ENCODE data around the gene NYNRIN.

NYNRIN gene

DNA sequence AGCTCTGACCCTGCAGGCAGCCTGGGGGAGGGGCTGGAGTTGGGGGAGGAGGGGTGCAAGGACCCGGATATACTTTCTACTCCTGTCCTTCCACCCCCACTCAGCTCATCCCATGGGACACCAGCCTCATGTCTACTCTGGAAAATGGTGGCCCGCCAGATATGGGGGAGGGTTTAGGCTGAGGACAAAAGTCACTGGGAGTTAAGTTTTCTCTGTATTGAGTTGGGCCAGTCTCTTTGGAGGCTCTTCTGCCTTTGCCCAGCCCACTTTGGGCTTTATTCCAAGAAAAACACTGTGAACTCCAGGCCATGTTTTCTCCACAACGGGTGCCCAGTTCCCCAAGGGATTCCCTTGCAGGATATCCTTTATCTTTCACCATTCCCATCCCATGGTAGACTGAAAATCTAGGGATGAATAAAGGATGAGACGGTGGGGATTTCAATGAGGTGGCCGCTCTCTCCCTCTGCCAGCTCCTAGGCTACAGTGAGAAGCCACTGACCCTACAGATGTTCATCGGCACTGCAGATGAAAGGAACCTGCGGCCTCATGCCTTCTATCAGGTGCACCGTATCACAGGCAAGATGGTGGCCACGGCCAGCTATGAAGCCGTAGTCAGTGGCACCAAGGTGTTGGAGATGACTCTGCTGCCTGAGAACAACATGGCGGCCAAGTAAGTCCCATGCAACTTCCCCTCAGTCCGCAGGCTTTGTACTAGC is 25.9 kb upstream of the NYNRIN start:
- ATAC-seq: no peak
- TF ChIP-seq SNAI2 (CRISPR knock-in tag; IDR thresholded peaks at IDR 0.05) (no peak), GLIS3 (CRISPR knock-in tag; IDR thresholded peaks at IDR 0.05) (no peak), ZNF8 (CRISPR knock-in tag; IDR thresholded peaks at IDR 0.05) (no peak), TCF4 (CRISPR knock-in tag; IDR thresholded peaks at IDR 0.05; ENCODE audit: borderline replicate concordance) (no peak), OSR1 (CRISPR knock-in tag; IDR thresholded peaks at IDR 0.05) (no peak), ZFP3 (CRISPR knock-in tag; IDR thresholded peaks at IDR 0.05) (no peak), ZNF565 (CRISPR knock-in tag; conservative IDR thresholded peaks at IDR 0.05; ENCODE audit: low read depth) (no peak), CSDC2 (CRISPR knock-in tag; IDR thresholded peaks at IDR 0.05) (no peak), ARNTL (CRISPR knock-in tag; IDR thresholded peaks at IDR 0.05; ENCODE audit: borderline replicate concordance, low read depth) (no peak), RARB (CRISPR knock-in tag; IDR thresholded peaks at IDR 0.05) (no peak), BACH2 (CRISPR knock-in tag; IDR thresholded peaks at IDR 0.05; ENCODE audit: borderline replicate concordance) (no peak), ISL1 (CRISPR knock-in tag; IDR thresholded peaks at IDR 0.05) (no peak), ZC3H10 (CRISPR knock-in tag; IDR thresholded peaks at IDR 0.05) (no peak), ESRRG (CRISPR knock-in tag; IDR thresholded peaks at IDR 0.05) (no peak), ZNF70 (CRISPR knock-in tag; IDR thresholded peaks at IDR 0.05) (no peak), ZFP30 (CRISPR knock-in tag; IDR thresholded peaks at IDR 0.05) (no peak)
- TF ChIP-seq, protein P1, sequence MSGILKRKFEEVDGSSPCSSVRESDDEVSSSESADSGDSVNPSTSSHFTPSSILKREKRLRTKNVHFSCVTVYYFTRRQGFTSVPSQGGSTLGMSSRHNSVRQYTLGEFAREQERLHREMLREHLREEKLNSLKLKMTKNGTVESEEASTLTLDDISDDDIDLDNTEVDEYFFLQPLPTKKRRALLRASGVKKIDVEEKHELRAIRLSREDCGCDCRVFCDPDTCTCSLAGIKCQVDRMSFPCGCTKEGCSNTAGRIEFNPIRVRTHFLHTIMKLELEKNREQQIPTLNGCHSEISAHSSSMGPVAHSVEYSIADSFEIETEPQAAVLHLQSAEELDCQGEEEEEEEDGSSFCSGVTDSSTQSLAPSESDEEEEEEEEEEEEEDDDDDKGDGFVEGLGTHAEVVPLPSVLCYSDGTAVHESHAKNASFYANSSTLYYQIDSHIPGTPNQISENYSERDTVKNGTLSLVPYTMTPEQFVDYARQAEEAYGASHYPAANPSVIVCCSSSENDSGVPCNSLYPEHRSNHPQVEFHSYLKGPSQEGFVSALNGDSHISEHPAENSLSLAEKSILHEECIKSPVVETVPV (CRISPR knock-in tag; IDR thresholded peaks at IDR 0.05): no peak
- TF ChIP-seq, protein P2, sequence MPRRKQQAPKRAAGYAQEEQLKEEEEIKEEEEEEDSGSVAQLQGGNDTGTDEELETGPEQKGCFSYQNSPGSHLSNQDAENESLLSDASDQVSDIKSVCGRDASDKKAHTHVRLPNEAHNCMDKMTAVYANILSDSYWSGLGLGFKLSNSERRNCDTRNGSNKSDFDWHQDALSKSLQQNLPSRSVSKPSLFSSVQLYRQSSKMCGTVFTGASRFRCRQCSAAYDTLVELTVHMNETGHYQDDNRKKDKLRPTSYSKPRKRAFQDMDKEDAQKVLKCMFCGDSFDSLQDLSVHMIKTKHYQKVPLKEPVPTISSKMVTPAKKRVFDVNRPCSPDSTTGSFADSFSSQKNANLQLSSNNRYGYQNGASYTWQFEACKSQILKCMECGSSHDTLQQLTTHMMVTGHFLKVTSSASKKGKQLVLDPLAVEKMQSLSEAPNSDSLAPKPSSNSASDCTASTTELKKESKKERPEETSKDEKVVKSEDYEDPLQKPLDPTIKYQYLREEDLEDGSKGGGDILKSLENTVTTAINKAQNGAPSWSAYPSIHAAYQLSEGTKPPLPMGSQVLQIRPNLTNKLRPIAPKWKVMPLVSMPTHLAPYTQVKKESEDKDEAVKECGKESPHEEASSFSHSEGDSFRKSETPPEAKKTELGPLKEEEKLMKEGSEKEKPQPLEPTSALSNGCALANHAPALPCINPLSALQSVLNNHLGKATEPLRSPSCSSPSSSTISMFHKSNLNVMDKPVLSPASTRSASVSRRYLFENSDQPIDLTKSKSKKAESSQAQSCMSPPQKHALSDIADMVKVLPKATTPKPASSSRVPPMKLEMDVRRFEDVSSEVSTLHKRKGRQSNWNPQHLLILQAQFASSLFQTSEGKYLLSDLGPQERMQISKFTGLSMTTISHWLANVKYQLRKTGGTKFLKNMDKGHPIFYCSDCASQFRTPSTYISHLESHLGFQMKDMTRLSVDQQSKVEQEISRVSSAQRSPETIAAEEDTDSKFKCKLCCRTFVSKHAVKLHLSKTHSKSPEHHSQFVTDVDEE (CRISPR knock-in tag; IDR thresholded peaks at IDR 0.05): no peak
- TF ChIP-seq, protein P3, sequence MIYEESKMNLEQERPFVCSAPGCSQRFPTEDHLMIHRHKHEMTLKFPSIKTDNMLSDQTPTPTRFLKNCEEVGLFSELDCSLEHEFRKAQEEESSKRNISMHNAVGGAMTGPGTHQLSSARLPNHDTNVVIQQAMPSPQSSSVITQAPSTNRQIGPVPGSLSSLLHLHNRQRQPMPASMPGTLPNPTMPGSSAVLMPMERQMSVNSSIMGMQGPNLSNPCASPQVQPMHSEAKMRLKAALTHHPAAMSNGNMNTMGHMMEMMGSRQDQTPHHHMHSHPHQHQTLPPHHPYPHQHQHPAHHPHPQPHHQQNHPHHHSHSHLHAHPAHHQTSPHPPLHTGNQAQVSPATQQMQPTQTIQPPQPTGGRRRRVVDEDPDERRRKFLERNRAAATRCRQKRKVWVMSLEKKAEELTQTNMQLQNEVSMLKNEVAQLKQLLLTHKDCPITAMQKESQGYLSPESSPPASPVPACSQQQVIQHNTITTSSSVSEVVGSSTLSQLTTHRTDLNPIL (CRISPR knock-in tag; IDR thresholded peaks at IDR 0.05; ENCODE audit: low read depth): no peak
- TF ChIP-seq, protein P4, sequence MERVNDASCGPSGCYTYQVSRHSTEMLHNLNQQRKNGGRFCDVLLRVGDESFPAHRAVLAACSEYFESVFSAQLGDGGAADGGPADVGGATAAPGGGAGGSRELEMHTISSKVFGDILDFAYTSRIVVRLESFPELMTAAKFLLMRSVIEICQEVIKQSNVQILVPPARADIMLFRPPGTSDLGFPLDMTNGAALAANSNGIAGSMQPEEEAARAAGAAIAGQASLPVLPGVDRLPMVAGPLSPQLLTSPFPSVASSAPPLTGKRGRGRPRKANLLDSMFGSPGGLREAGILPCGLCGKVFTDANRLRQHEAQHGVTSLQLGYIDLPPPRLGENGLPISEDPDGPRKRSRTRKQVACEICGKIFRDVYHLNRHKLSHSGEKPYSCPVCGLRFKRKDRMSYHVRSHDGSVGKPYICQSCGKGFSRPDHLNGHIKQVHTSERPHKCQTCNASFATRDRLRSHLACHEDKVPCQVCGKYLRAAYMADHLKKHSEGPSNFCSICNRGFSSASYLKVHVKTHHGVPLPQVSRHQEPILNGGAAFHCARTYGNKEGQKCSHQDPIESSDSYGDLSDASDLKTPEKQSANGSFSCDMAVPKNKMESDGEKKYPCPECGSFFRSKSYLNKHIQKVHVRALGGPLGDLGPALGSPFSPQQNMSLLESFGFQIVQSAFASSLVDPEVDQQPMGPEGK (CRISPR knock-in tag; IDR thresholded peaks at IDR 0.05; ENCODE audit: borderline replicate concordance): no peak

DNA sequence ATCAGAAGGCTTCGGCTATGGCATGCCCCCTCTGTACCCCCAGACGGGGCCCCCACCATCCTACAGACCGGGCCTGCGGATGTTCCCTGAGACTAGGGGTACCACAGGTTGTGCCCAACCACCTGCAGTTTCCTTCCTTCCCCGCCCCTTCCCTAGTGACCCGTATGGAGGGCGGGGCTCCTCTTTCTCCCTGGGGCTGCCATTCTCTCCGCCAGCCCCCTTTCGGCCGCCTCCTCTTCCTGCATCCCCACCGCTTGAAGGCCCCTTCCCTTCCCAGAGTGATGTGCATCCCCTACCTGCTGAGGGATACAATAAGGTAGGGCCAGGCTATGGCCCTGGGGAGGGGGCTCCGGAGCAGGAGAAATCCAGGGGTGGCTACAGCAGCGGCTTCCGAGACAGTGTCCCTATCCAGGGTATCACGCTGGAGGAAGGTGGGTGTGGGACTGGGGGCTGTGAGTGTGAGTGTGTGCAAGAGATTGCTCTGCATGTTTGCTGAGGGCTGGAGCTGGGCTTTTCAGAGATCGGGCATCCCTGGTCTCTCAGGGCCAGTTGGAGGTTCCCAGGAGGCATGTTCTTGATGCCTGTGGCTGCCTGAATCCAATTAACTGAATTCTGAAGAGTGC is 22.2 kb upstream of the NYNRIN start:
- no peak for ATAC-seq
- TF ChIP-seq RARB (CRISPR knock-in tag; IDR thresholded peaks at IDR 0.05): no peak
- TF ChIP-seq, protein P3 (CRISPR knock-in tag; IDR thresholded peaks at IDR 0.05; ENCODE audit: low read depth): no peak
- TF ChIP-seq, protein P4 (CRISPR knock-in tag; IDR thresholded peaks at IDR 0.05; ENCODE audit: borderline replicate concordance): no peak
